Sigmoid colon (tissue), 7 donors: ENCODE data around the gene TTC3. TPM values are rescaled to one million over a fixed set of nuclear protein-coding genes. Genes with fewer than 3 reads are reported as not detected.
"Not testable (repeated sequence)": the region's sequence is repeated elsewhere in the genome, so short reads cannot be mapped to it uniquely, and the experiment has no call there.

Experiments
- DNase-seq: peaks from one replicate; pipeline ENCODE4 v3.0.0-alpha.2; 2019
- H3K27ac ChIP-seq, 4 donors: fragments of 200-600 bp; sonication (generic); one replicate each; pipeline ENCODE4 v1.5.1; 2016 to 2019; ENCODE audit warnings: mild to moderate bottlenecking in 1 of 4
- H3K27me3 ChIP-seq, 3 donors: fragments of 200-600 bp; sonication (generic); one replicate each; pipeline ENCODE4 v1.5.1; 2019; ENCODE audit warnings: mild to moderate bottlenecking in 1 of 3
- H3K36me3 ChIP-seq, 4 donors: fragments of 200-600 bp; sonication (generic); one replicate each; pipeline ENCODE4 v1.5.1; 2016 to 2019
- H3K4me1 ChIP-seq, 4 donors: fragments of 200-600 bp; sonication (generic); one replicate each; pipeline ENCODE4 v1.5.1; 2017 to 2019
- H3K4me3 ChIP-seq, 4 donors: fragments of 200-600 bp; sonication (generic); one replicate each; pipeline ENCODE4 v1.5.1; 2017 to 2019; ENCODE audit warnings: mild to moderate bottlenecking in 2 of 4, moderate library complexity in 1 of 4
- H3K9me3 ChIP-seq, 4 donors: fragments of 200-600 bp in 3 of 4; sonication (generic) in 3 of 4; one replicate each; pipeline versions ENCODE4 v1.5.1 to v1.6.1; 2013 to 2019
- CTCF ChIP-seq, 4 experiments: fragments of 450-650 bp in 3 of 4; fragments of 200-600 bp in 1 of 4; IDR thresholded peaks; one replicate each; pipeline ENCODE4 v1.5.1; 2016 to 2019; ENCODE audit warnings: antibody characterized with exemption in 4 of 4, mild to moderate bottlenecking in 3 of 4, moderate library complexity in 2 of 4
- EP300 ChIP-seq, 4 donors: sonication (generic); formaldehyde crosslinking; IDR thresholded peaks; one replicate each; pipeline ENCODE4 v1.6.1; 2017; ENCODE audit warnings: antibody characterized with exemption in 4 of 4
- POLR2A ChIP-seq, 2 donors: fragments of 450-650 bp; IDR thresholded peaks; one replicate each; pipeline ENCODE4 v1.6.1; 2016; ENCODE audit warnings: antibody characterized with exemption in 2 of 2, mild to moderate bottlenecking in 2 of 2, moderate library complexity in 2 of 2
- POLR2AphosphoS5 ChIP-seq, 4 donors: sonication (generic); formaldehyde crosslinking; IDR thresholded peaks; one replicate each; pipeline ENCODE4 v1.6.1; 2017; ENCODE audit warnings: antibody characterized with exemption in 4 of 4
- WGBS, 2 donors: extraction: QIAGEN DNeasy Blood & Tissue Kit; methylation state at CpG; one replicate each; pipeline ENCODE4 v1.1.7; 2013; 5-methylcytosine and 5-hydroxymethylcytosine counted together
- intact Hi-C: fragments of 100-400 bp; cut with DNase I; formaldehyde crosslinking; loops from one replicate; pipeline ENCODE4 v1.15.1; 2023
- polyA plus RNA-seq, 3 donors: library from polyadenylated mRNA; stranded (reverse); fragments of 200-250 nt; gene quantifications; one replicate each; pipeline ENCODE4 v1.2.3, GENCODE V29; 2013
- total RNA-seq, 4 donors: library from RNA; depleted of rRNA; stranded (reverse); fragments of >200 nt; gene quantifications; one replicate each; pipeline ENCODE4 v1.1.0, GENCODE V29; 2016
- donor health status: healthy with polysubstance abuse.
- donor health status: Bipolar disorder and iron deficiency.
- donor health status: healthy.

TTC3 gene
- total and polyA plus RNA-seq, 7 donors, result 22.2 to 151 (median 108) TPM

- H3K27me3 ChIP-seq, result no peaks in the 10 kb centered on the region
- H3K4me3 ChIP-seq, result no peak overlapping the region
- no peak for TF ChIP-seq CTCF (IDR thresholded peaks at IDR 0.05)
- no peak for TF ChIP-seq POLR2AphosphoS5 (IDR thresholded peaks at IDR 0.05)
- no peak for TF ChIP-seq EP300 (IDR thresholded peaks at IDR 0.05)
- TF ChIP-seq POLR2A (IDR thresholded peaks at IDR 0.05), result no peak
- no peaks in the 10 kb centered on the region for H3K9me3 ChIP-seq
- WGBS, 2 donors, result 80 to 86% methylated on average over 6 of the region's 6 CpGs
- DNase-seq, result no peak
- intact Hi-C loops, result no loop called here
- H3K27ac ChIP-seq, result no peak overlapping the region
- no peaks in the 10 kb centered on the region for H3K4me1 ChIP-seq
- no peaks in the 10 kb centered on the region for H3K36me3 ChIP-seq
Observed at GRCh38 chr21:37045556-37045955, 27.5 kb upstream of the TTC3 start.

GRCh38 chr21:37047079-37047478 lies 26.0 kb upstream of the TTC3 start:
- no peaks in the 10 kb centered on the region for H3K36me3 ChIP-seq
- no peaks in the 10 kb centered on the region for H3K9me3 ChIP-seq
- no peaks in the 10 kb centered on the region for H3K27me3 ChIP-seq
- 18 to 70% methylated on average over 4 of the region's 4 CpGs for WGBS, 2 donors
- DNase-seq, result no peak
- H3K4me1 ChIP-seq, result no peaks in the 10 kb centered on the region
- intact Hi-C loops, result no loop called here
- H3K4me3 ChIP-seq, result no peak overlapping the region
- TF ChIP-seq POLR2AphosphoS5 (IDR thresholded peaks at IDR 0.05) (no peak), POLR2A (IDR thresholded peaks at IDR 0.05) (no peak), EP300 (IDR thresholded peaks at IDR 0.05) (no peak), CTCF (IDR thresholded peaks at IDR 0.05) (no peak)
- no peak overlapping the region for H3K27ac ChIP-seq

GRCh38 chr21:37049741-37050140 lies 23.3 kb upstream of the TTC3 start:
- H3K36me3 ChIP-seq, H3K27me3 ChIP-seq, H3K27ac ChIP-seq, H3K4me1 ChIP-seq, DNase-seq, intact Hi-C loops, H3K9me3 ChIP-seq, H3K4me3 ChIP-seq: not testable (repeated sequence)
- WGBS, 2 donors, result 63 to 91% methylated on average over 3 of the region's 3 CpGs

GRCh38 chr21:37055271-37055855 lies 17.7 kb upstream of the TTC3 start:
- no peaks in the 10 kb centered on the region for H3K36me3 ChIP-seq
- no peak overlapping the region for H3K4me3 ChIP-seq
- H3K9me3 ChIP-seq, result no peaks in the 10 kb centered on the region
- intact Hi-C loops, result no loop called here
- H3K4me1 ChIP-seq, result peaks cover 0 to 6% (median 2%) of the 10 kb centered on the region in 4 donors
- no peaks in the 10 kb centered on the region for H3K27me3 ChIP-seq
- TF ChIP-seq CTCF (IDR thresholded peaks at IDR 0.05) (no peak), POLR2AphosphoS5 (IDR thresholded peaks at IDR 0.05) (no peak), POLR2A (IDR thresholded peaks at IDR 0.05) (no peak), EP300 (IDR thresholded peaks at IDR 0.05) (no peak)
- H3K27ac ChIP-seq, result no peak overlapping the region
- DNase-seq, result no peak
- WGBS, 2 donors, result 87 to 95% methylated on average over 2 of the region's 2 CpGs

GRCh38 chr21:37057614-37058013 lies 15.4 kb upstream of the TTC3 start:
- no peak for TF ChIP-seq EP300 (IDR thresholded peaks at IDR 0.05)
- TF ChIP-seq POLR2AphosphoS5 (IDR thresholded peaks at IDR 0.05), result no peak
- TF ChIP-seq CTCF (IDR thresholded peaks at IDR 0.05), result no peak
- no peak for TF ChIP-seq POLR2A (IDR thresholded peaks at IDR 0.05)
- DNase-seq, result no peak
- Histone ChIP-seq H3K36me3 (no peaks in the 10 kb centered on the region), H3K4me3 (no peak overlapping the region), H3K4me1 (peaks cover 0 to 11% (median 4%) of the 10 kb centered on the region in 4 donors), H3K27ac (no peak overlapping the region), H3K9me3 (no peaks in the 10 kb centered on the region), H3K27me3 (no peaks in the 10 kb centered on the region)
- intact Hi-C loops, result no loop called here
- WGBS, 2 donors, result 96 to 97% methylated on average over 7 of the region's 7 CpGs
